NOMO-1 (cell line): ENCODE results near the gene RNF31.
A peak's percentile ranks its signal among the peaks of the same experiment; 100 is the strongest.
"Not testable (repeated sequence)": the region's sequence is repeated elsewhere in the genome, so short reads cannot be mapped to it uniquely, and the experiment has no call there.

Experiments
- DNase-seq, 2 experiments: peaks; one replicate each; lab custom pipeline; 2025; ENCODE audit not compliant: unreplicated experiment in 2 of 2; lab: John Stamatoyannopoulos, UW

RNF31 gene

DNA sequence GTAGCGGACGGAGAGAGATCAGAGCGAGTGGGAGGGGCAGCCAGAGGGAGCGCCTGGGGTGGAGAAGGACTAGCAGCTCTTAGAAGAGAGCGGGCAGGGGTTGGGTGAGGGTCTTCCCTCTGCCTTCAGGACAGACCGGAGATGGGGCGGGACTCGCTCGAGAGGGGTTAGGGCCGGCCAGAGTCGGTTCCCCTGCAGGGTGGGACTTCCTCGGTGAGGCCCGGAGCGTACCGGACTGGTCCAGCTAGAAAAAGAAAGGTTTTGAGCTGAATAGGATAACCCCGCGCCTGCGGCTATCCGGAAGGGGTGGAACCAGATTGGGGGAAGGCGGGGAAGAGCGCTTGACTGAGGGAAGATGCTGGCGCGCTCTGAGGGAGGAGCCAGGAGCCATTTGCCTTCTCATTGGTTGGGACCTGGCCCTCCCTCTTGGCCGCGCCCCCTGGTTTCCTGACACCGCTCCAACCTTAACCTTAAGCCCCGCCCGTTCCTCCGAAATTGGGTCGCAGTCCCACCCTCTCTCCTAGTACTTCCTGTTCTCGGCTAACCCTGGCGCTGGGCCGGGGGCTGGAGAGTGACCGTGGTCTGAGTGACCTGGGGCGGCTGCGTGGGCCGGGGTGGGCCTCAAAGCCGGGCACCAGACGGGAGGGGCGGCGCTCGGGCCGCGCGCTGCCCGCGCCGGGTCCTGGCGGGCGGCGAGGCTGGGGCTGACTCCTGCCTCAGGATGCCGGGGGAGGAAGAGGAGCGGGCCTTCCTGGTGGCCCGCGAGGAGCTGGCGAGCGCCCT lies at the start of gene RNF31:
RNF31 (plus strand) TSS at position 521 of the 783 bp plus-strand sequence; CDS start at position 722, 201 bp downstream.
- peak; percentile 99 for DNase-seq

DNA sequence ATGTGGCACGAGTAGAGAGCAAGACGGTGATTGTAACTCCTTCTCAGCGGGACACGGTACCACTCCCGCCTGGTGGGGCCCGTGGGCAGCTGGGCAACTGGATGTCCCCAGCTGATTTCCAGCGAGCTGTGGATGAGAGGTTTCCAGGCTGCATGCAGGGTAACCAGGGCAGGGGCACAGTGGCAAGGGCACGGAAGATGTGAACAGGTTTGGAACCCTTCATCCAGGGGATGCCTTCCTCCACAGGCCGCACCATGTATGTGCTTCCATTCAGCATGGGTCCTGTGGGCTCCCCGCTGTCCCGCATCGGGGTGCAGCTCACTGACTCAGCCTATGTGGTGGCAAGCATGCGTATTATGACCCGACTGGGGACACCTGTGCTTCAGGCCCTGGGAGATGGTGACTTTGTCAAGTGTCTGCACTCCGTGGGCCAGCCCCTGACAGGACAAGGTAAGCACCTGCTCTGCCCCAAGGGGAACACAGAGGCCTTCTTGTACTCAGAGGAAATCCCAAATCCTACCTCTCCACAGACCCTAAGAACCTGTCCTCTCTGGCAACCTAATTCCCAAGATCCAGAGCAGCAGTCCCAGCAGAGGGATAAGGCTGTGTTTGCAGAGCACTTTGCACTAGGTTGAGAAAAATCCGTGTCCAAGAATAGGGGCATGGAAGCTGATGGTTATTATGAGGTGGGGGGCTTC lies 48.9 kb upstream of the RNF31 start:
- DNase-seq = no peak

DNA sequence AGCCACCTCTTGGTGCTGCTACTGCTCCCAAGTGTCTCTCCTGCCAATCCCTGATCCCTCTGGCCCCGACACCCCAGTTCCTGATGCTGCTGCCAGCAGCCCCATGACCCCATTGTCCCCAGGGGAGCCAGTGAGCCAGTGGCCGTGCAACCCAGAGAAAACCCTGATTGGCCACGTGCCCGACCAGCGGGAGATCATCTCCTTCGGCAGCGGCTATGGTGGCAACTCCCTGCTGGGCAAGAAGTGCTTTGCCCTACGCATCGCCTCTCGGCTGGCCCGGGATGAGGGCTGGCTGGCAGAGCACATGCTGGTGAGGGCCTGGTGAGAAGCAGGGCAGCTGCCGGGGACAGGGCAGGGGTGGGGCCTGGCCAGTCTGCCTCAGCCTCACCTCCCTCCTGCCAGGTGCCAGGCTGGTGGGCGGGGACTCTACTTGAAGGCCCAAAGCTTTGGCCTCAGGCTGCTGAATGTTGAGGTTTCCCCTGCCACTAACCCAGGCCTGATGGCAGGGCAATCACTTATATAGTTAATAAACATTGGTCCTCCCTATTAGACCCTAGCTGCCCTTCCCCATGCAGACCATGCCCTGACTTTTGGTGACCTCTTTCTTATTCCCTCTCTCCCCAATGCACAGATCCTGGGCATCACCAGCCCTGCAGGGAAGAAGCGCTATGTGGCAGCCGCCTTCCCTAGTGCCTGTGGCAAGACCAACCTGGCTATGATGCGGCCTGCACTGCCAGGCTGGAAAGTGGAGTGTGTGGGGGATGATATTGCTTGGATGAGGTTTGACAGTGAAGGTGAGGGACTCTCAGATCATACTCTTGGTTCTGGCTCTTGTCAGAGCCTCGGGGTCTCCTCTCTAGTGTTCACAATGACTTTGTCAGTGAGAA lies 48.1 kb upstream of the RNF31 start:
- no peak for DNase-seq

DNA sequence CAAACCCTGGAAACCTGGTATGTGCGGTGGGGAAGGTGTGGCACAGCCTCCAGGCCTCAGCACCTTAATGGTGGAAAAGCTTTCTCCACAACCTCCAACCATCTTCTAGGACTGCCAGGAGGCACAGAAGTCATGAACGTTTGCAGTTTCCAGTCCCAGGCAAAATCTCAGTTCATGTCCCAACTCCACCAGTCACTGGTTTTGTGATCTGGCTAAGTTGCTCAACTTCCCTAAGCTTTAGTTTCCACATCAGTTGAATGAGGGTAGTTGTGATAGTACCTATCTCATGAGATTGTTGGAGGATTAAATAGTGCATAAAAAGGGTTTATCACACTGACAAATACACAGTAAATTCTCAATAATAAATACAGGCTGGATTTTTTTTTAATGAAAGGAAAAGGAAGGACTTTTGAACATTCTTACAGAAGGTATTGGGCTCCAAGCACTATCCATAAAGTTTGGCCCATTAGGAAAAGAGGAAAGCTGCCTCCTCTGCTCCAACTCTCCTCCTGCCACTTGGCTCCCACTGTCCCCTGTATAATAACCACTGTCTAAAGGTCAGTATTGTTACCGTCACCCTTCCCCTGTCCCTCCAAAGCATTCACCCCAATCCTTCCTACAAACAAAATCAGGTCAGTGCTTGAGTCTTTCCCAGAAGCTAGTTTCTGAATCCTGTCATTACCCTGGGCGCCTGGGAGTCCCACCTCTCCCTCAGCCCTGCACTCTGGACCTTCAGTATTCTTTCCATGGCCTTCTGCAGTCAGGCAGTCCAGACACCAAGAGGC lies 46.9 kb upstream of the RNF31 start:
- peak in 1 of 2 experiments; percentile 26 for DNase-seq

DNA sequence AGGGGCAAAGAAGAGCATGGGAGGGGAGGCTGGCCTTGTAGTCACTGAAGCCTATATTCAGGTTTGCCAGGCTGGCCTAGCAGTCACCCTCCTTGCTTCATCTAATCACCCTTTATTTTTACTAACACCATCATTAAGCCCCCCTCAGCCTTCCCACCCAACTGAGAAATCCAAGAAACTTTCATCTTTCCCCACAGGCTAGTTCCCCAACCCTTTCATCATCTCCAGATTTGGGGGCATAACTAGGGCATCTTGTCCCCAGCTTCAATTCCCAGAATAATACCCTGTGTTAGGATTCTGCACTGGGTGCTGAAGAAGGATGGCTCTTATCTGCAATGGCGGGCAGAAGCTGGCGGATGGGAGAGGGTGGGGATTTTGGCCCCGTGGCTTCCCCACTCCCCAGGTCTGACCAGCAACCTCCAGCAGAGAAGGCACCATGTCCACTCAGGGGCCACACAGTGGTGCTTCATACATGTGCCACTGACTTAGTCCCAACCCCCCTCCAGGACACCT lies 46.3 kb upstream of the RNF31 start:
- DNase-seq = no peak

DNA sequence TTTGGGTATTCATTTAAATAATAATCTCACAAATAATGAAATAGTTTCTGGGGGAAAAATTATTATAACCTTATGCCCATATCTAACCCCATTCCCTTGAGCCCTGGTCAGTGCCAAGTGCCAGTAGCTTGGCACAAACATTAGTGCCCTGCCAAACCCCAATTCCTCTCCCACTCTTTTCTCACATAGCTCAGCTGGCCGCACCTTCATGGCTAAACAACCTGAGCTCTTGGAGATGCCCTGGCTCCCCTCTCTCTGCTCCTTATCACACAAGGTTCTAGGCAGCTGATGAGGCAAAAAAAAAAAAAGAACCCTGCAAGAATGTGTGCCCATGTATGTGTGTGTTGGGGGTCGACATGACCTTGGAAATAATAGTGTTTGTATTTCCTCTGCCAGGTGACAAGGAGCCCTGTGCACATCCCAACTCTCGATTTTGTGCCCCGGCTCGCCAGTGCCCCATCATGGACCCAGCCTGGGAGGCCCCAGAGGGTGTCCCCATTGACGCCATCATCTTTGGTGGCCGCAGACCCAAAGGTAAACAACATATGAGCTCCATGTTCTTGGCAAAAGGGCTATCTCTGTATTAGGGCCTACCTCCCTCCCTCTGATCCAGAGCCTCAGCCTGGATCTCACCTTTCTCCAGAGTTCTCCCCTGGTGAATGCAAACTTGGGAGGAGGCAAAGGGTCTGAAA lies 44.8 kb upstream of the RNF31 start:
- DNase-seq = no peak

DNA sequence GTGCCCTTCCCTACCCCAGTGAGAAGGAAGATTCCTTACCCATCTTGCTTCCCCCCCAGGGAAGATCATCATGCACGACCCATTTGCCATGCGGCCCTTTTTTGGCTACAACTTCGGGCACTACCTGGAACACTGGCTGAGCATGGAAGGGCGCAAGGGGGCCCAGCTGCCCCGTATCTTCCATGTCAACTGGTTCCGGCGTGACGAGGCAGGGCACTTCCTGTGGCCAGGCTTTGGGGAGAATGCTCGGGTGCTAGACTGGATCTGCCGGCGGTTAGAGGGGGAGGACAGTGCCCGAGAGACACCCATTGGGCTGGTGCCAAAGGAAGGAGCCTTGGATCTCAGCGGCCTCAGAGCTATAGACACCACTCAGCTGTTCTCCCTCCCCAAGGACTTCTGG lies 43.8 kb upstream of the RNF31 start:
- DNase-seq = no peak

DNA sequence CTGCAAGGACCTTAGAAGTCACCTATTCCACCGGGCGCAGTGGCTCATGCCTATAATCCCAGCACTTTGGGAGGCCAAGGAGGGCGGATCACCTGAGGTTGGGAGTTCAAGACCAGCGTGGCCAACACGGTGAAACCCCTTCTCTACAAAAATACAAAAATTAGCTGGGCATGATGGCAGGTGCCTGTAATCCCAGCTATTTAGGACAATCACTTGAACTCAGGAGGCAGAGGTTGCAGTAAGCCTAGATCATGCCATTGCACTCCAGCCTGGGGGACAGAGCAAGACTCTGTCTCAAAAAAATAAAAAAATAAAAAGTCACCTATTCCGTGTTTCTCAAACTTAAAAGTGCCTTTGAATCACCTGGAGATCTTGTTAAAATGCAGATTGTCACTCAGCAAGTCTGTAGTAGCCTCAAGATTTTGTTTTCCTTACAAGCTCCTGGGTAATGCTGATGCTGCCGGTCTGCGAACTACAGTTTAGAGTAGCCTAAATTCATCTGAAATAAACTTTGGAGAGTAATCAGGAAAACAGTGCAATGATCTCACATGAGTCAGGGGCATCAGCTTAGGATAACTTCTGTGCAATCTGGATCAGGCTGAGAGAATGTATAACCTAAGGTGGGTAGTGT lies 41.6 kb upstream of the RNF31 start:
- not testable (repeated sequence) for DNase-seq

DNA sequence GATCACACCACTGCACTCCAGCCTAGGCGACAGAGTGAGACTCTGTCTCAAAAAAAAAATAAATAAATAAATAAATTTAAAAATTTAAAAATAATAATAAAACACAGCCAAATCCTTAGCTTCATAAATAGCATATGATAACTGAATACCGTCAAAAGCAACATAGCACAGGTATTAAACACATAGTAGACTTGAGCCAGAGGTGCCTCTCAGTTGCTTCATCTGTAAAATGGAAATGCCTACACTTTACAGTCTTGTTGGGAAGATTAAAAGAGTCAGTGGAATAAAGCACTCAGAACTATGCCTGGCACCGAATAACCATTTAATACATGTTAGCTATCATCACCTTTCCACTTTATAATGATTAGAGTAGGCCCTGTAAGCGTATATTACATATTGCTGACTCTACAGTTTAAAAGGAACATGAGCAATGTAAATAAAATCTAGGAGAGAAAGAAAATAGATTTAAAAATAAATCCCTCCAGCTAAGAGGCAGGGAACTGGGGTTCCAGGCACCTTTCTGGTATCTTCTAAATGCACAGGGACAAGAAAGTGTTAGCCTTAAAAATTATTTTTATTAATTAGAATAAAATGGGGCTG lies 40.5 kb upstream of the RNF31 start:
- DNase-seq = no peak

DNA sequence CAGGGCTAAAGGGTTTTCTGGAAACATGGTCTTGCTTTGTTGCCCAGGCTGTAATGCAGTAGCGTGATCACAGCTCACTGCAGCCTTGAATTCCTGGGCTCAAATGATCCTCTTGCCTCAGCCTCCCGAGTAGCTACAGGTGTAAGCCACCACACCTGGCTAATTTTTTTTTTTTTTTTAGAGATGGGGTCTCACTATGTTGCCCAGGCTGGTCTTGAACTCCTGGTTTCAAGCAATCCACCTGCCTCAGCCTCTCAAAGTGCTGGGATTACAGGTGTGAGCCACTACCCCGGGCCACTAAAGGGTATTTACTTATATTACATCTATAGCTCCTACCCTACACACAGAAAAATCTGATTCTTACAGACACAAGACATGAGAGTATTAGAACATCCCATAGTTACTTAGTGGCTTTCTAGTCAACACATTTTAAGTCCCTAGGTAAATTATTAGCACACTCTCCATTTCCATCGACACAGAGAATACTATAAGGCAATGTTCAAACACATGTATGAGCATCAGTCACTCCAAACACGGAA lies 38.9 kb upstream of the RNF31 start:
- DNase-seq = no peak

DNA sequence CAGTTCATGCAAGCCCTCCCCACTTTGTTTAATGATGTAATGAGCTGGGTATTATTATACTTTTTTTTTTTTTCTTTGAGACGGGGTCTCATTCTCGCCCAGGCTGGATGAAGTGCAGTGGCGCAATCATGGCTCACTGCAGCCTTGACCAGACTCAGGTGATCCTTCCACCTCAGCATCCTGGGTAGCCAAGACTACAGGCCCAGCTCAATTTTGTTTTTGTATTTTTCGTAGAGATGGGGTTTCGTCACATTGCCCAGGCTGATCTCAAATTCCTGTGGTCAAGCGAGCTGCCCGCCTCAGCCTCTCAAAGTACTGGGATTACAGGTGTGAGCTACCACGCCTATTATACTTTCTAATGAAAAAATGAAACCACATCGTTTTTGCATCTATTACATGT lies 37.2 kb upstream of the RNF31 start:
- DNase-seq = no peak

DNA sequence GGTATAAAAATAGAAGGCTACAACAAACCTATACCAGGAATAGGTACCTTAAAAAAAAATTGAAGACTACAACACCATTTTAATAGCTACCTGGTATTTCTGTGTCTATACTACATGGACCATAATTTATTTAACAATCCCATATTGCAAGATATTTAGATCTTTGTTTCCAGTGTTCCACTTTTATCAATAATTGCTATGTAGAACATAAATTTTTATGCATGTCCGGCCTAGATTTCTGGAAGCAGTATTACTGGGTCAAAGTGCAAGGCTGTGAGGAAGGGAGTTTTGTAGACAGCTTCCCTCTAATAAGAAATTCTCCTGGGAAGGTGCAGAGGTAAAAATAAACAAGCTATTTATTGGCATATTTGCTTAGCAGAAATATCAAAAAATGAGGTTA lies 36.8 kb upstream of the RNF31 start:
- DNase-seq = no peak

DNA sequence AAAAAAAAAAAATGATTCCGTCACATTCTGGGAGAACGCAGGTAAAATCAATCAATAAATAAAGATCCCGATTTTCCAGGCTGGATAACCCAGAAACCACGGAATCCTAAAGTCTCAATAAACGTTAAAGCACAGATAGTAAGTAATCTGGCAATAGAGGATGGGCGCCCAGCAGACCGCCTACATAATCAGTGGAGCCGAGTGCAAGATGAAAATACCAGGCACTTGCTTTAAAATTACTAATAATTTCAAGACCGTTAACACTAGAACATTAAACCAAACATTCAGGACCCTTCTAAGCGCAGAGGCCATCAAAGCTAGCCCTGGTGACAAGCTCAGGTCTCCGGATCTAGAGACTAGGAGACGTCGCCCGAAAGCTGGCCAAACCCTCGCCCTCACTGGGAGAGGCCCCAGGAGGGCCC lies 33.9 kb upstream of the RNF31 start:
- no peak for DNase-seq

DNA sequence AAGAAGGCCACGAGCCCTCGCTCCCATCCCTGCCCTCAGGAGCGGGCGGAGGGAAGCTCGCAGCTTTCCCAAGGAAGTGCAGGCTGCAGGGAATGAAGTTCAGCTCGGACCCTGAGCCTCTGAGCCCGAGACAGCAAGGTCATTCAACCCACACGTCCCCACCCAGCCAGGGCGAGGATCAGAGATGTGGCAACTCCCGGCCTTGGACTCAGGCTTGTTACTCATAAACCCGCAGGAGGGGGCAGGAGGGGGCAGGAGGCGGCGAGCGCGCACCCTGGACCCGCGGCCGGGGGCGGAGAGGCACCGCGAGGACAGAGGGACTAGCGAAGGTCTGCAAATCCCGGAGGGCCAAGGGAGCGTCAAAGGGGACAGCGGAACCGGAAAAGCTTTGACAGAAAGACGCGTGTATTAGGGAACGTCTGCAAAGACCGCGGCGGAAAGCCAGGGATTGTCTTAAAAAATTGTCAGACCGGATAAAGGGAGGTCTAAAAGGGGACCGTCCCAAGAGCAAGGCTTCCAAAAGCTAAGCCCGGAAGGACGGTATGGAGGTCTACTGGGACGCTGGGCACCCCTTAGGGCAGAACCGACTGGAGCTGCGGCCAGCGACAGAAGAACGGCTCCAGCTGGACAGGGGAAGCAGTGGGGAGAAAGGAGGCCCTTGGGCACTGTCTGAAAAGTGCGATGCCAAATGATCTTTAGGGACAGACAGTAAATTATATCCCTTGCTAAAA lies 33.3 kb upstream of the RNF31 start:
- peak; percentile 88 to 91 for DNase-seq

DNA sequence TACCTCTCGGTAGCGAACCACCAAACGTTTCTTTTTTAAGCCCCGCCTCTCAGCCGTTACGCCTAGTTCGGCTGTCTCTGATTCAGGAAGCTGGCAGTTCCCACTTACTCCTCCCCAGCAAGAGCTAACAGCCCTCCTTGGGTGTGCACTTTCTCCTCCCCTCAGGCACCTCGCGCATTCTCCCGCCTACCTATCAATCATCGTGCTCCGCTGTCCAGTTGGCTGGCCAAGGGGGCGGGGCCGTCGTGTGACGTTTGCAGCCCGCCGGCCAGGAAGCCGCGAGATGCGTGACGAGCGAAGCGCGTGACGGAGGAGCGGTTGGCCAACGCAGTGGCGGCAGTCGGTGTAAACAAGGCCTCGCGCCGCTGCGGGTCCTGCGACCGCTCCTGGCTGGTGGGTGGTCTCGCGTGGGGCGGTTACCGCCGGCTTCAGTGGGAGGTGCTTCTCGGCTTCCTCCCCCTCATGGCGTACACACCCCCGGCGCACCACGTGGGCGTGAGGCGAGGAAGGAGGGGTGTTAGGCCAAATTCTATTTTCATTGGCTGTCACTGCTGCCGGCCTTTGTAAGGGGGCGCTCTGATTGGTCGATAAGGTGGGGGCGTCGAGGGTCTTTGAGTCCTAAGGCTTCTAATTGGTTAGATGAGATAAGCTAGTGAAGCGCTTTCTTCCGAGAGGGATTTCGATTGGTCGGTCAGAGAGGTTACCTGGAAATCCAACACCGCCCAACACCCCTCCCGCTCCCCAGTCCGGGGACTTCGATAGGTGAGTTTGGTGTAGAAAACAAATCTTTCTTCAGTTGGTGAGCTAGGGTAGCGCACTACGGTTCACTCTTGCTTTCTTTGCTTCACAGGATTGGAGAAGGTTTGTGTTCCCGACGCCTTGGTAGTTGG lies 32.5 kb upstream of the RNF31 start, which contains the start of the genes DCAF11 and NRL:
DCAF11 (plus strand) TSS at position 246 of the 890 bp plus-strand sequence. CDS start 818 bp downstream, outside the sequence.
NRL (minus strand) TSS at position 418 of the 890 bp plus-strand sequence. CDS start 32,101 bp downstream, outside the sequence.
- DNase-seq = peak; percentile 99 to 100

DNA sequence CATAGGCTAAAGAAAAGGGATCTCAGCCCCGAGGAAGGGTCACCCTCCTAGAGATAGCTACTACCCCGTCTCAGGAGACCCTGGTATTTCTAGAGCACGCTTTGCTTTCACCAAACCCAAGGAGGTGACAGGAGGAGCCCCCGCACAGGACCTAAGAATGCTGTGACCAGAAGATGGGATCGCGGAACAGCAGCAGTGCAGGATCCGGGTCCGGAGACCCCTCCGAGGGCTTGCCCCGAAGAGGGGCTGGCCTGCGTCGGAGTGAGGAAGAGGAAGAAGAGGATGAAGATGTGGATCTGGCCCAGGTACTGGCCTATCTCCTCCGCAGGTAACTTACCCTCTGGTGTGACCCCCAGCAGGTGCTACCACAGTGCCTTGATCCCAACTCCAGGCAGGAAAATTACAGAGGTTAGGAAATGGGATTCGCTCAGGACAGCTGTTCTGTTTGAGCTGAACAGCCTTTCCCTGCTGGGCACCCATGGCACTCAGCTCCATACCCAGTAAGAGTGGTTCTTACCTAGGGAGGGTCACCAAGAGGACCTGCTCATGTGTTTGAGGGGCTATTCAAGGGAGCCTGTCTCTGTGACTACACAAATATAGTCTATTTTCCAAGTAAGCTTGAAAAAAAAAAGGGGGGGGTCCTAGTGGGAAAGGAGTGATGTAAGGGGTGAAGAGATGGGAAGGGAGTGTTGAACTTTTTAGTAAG lies 31.7 kb upstream of the RNF31 start:
- no peak for DNase-seq
